ENCODE data around the gene CHCHD6. TPM values are rescaled to one million over a fixed set of nuclear protein-coding genes. Genes with fewer than 3 reads are reported as not detected.

The CHCHD6 gene
- total RNA-seq, 1 experiment from 2014 or later: 36.3 TPM

GRCh38 chr3:126958638-126959085 lies 254.6 kb downstream of the CHCHD6 start:
- no peak overlapping the region for H3K4me3 ChIP-seq (replicated peaks in 1 of 2; ENCODE audit: low read depth in 1 of 2, low read length in 2 of 2)
- no peaks in the 10 kb centered on the region for H3K27me3 ChIP-seq (ENCODE audit: insufficient read depth, low read length)
- RAD21 ChIA-PET (ENCODE audit: low non-redundant PET in 1 of 2, low total read pairs in 2 of 2, uncharacterized antibody in 2 of 2, unreplicated experiment in 2 of 2): no interaction called here
- H3K9me3 ChIP-seq (ENCODE audit: control insufficient read depth in 1 of 2, insufficient read depth in 1 of 2, low read depth in 1 of 2, low read length in 2 of 2): no peaks in the 10 kb centered on the region
- no TSS peak for BruUV-seq (replicated peaks)
- H2AFZ ChIP-seq (ENCODE audit: low read depth, low read length, poor library complexity, severe bottlenecking): no peak overlapping the region
- no peak for DNase-seq (ENCODE audit: low read depth, low spot score)
- intact Hi-C loops (cut with micrococcal nuclease): no loop called here
- H3K79me2 ChIP-seq (ENCODE audit: insufficient read depth, low read length): no peaks in the 10 kb centered on the region
- H4K20me1 ChIP-seq (ENCODE audit: insufficient read depth): no peaks in the 10 kb centered on the region
- H3K4me2 ChIP-seq (ENCODE audit: low read length): no peak overlapping the region
- TF ChIP-seq CBX3 (IDR thresholded peaks at IDR 0.05; ENCODE audit: low read depth) (no peak), REST (IDR thresholded peaks at IDR 0.05; ENCODE audit: low read depth) (no peak), EZH2 (IDR thresholded peaks at IDR 0.05) (no peak), CTCF (IDR thresholded peaks at IDR 0.05 in 2 of 3, conservative IDR thresholded peaks at IDR 0.05 in 1 of 3; ENCODE audit: borderline replicate concordance in 1 of 3, insufficient read depth in 1 of 3, low read depth in 2 of 3, low read length in 2 of 3) (no peak), POLR2AphosphoS5 (IDR thresholded peaks at IDR 0.05; ENCODE audit: low read depth, low read length) (no peak), ATF3 (IDR thresholded peaks at IDR 0.05) (no peak), POLR2A (IDR thresholded peaks at IDR 0.05; ENCODE audit: borderline replicate concordance, extremely low read depth, insufficient read depth, insufficient read length) (no peak), EZH2phosphoT487 (IDR thresholded peaks at IDR 0.05; ENCODE audit: borderline replicate concordance) (no peak), ZFX (IDR thresholded peaks at IDR 0.05) (no peak), ZNF274 (IDR thresholded peaks at IDR 0.05; ENCODE audit: low read depth, low read length) (no peak), RAD21 (IDR thresholded peaks at IDR 0.05; ENCODE audit: low read depth) (no peak), YY1 (IDR thresholded peaks at IDR 0.05; ENCODE audit: extremely low read depth, insufficient replicate concordance, low read depth, low read length) (no peak), MAX (IDR thresholded peaks at IDR 0.05) (no peak)
- no peak overlapping the region for H3K9ac ChIP-seq (ENCODE audit: low read length)
- CTCF ChIA-PET: no interaction called here
- no peak overlapping the region for H3K27ac ChIP-seq (ENCODE audit: low read depth, low read length)
- no peaks in the 10 kb centered on the region for H3K4me1 ChIP-seq (ENCODE audit: control insufficient read depth in 1 of 2, insufficient read depth in 2 of 2, low read length in 2 of 2)
- no peak for ATAC-seq
- H3K9me2 ChIP-seq (ENCODE audit: insufficient read depth): no peaks in the 10 kb centered on the region
- no peaks in the 10 kb centered on the region for H3K36me3 ChIP-seq (ENCODE audit: control insufficient read depth in 1 of 2, insufficient read depth in 2 of 2, low read length in 2 of 2)
- POLR2A ChIA-PET: no interaction called here

All from HCT116 (cell line).